Trophoblast cell (in vitro differentiated cells and primary cell): Measurements from ENCODE around the gene DAPK3. TPM values are rescaled to one million over a fixed set of nuclear protein-coding genes. Genes with fewer than 3 reads are reported as not detected.

Source experiments
- DNase-seq, 2 donors: peaks; one replicate each; pipeline ENCODE4 v3.0.0-alpha.2; 2016
- H2AFZ ChIP-seq: 2 replicates; pipeline ENCODE4 v1.6.1; 2013; ENCODE audit warnings: low read length, moderate library complexity, mild to moderate bottlenecking; ENCODE audit not compliant: insufficient read depth, poor library complexity
- H2AK5ac ChIP-seq: 2 replicates; pipeline ENCODE4 v1.6.1; 2013; ENCODE audit warnings: mild to moderate bottlenecking, low read length
- H2BK120ac ChIP-seq: 2 replicates; pipeline ENCODE4 v1.6.1; 2013; ENCODE audit warnings: low read length, mild to moderate bottlenecking, moderate library complexity; ENCODE audit not compliant: insufficient read depth, poor library complexity
- H2BK12ac ChIP-seq: 2 replicates; pipeline ENCODE4 v1.6.1; 2013; ENCODE audit warnings: mild to moderate bottlenecking, low read length, moderate library complexity
- H2BK5ac ChIP-seq: 2 replicates; pipeline ENCODE4 v1.6.1; 2013; ENCODE audit warnings: low read length, low read depth, moderate library complexity, mild to moderate bottlenecking; ENCODE audit not compliant: poor library complexity
- H3K14ac ChIP-seq: 2 replicates; pipeline ENCODE4 v1.6.1; 2013; ENCODE audit warnings: mild to moderate bottlenecking, low read length
- H3K18ac ChIP-seq: 2 replicates; pipeline ENCODE4 v1.6.1; 2013; ENCODE audit warnings: mild to moderate bottlenecking, low read length
- H3K23ac ChIP-seq: 2 replicates; pipeline ENCODE4 v1.6.1; 2013; ENCODE audit warnings: low read length
- H3K27ac ChIP-seq: 2 replicates; pipeline ENCODE4 v1.5.1; 2013; ENCODE audit warnings: low read depth, mild to moderate bottlenecking, inconsistent platforms, low read length, moderate library complexity
- H3K27me3 ChIP-seq: 2 replicates; pipeline ENCODE4 v1.6.1; 2013; ENCODE audit warnings: inconsistent platforms, mild to moderate bottlenecking, low read length, moderate library complexity; ENCODE audit not compliant: insufficient read depth
- H3K36me3 ChIP-seq, 2 experiments: 1 replicate in 1 of 2; 2 replicates in 1 of 2; pipeline ENCODE4 v1.6.1; 2013; ENCODE audit warnings: low read length in 2 of 2, mild to moderate bottlenecking in 2 of 2, moderate library complexity in 1 of 2; ENCODE audit not compliant: insufficient read depth in 2 of 2, control insufficient read depth in 1 of 2
- H3K4ac ChIP-seq: 2 replicates; pipeline ENCODE4 v1.6.1; 2013; ENCODE audit warnings: low read depth, mild to moderate bottlenecking, low read length, moderate library complexity
- H3K4me1 ChIP-seq, 2 experiments: 1 replicate in 1 of 2; 2 replicates in 1 of 2; pipeline ENCODE4 v1.6.1; 2013; ENCODE audit warnings: low read length in 2 of 2, mild to moderate bottlenecking in 2 of 2, moderate library complexity in 1 of 2; ENCODE audit not compliant: insufficient read depth in 2 of 2, control insufficient read depth in 1 of 2
- H3K4me2 ChIP-seq: 2 replicates; pipeline ENCODE4 v1.6.1; 2013; ENCODE audit warnings: inconsistent platforms, mild to moderate bottlenecking, low read length, moderate library complexity
- H3K4me3 ChIP-seq: 2 replicates; pipeline ENCODE4 v1.5.1; 2013; ENCODE audit warnings: mild to moderate bottlenecking, low read depth, low read length, inconsistent platforms
- H3K79me1 ChIP-seq: one replicate; pipeline ENCODE4 v1.6.1; 2013; ENCODE audit warnings: low read length
- H3K79me2 ChIP-seq: 2 replicates; pipeline ENCODE4 v1.6.1; 2013; ENCODE audit warnings: low read length, mild to moderate bottlenecking; ENCODE audit not compliant: control insufficient read depth, insufficient read depth, poor library complexity
- H3K9ac ChIP-seq: 2 replicates; pipeline ENCODE4 v1.6.1; 2013; ENCODE audit warnings: mild to moderate bottlenecking, low read length
- H3K9me3 ChIP-seq: 2 replicates; pipeline ENCODE4 v1.6.1; 2013; ENCODE audit warnings: low read depth, mild to moderate bottlenecking, control low read depth, inconsistent platforms, low read length; ENCODE audit not compliant: insufficient read depth
- H4K12ac ChIP-seq: 2 replicates; pipeline ENCODE4 v1.6.1; 2013; ENCODE audit warnings: low read depth, mild to moderate bottlenecking, low read length, moderate library complexity
- H4K8ac ChIP-seq: 2 replicates; pipeline ENCODE4 v1.6.1; 2013; ENCODE audit warnings: low read depth, mild to moderate bottlenecking, low read length, moderate library complexity
- H4K91ac ChIP-seq: one replicate; pipeline ENCODE4 v1.6.1; 2013; ENCODE audit warnings: low read depth, mild to moderate bottlenecking, low read length, moderate library complexity
- WGBS: extraction: QIAGEN DNeasy Blood & Tissue Kit; methylation state at CpG from one replicate; pipeline ENCODE4 v1.1.7; 2013; ENCODE audit warnings: missing lambda C conversion rate; ENCODE audit not compliant: insufficient read length, insufficient coverage; ENCODE audit errors: extremely low coverage; 5-methylcytosine and 5-hydroxymethylcytosine counted together
- polyA plus RNA-seq: library from polyadenylated mRNA; stranded (reverse); fragments of 200-250 nt; gene quantifications from 2 replicates; pipeline ENCODE4 v1.2.3, GENCODE V29; 2013

Gene DAPK3
- polyA plus RNA-seq: 151 and 155 TPM in 2 replicates

- DNase-seq: peak; percentile 99
- H2BK5ac ChIP-seq: peak within 1 kb of the TSS; percentile 98
- peak within 1 kb of the TSS; percentile 92 for H4K12ac ChIP-seq
- H3K4ac ChIP-seq: peak within 1 kb of the TSS; percentile 100
- H3K4me1 ChIP-seq: peaks cover 22 to 23% of the 10 kb centered on the region in 2 experiments
- H3K18ac ChIP-seq: peak within 1 kb of the TSS; percentile 98
- H3K14ac ChIP-seq: peak within 1 kb of the TSS; percentile 100
- H2AK5ac ChIP-seq: peak within 1 kb of the TSS; percentile 100
- peak within 1 kb of the TSS; percentile 75 for H2AFZ ChIP-seq
- WGBS: no CpG with 5 or more reads among the region's 73 CpGs
- peak within 1 kb of the TSS; percentile 95 for H4K8ac ChIP-seq
- H3K27ac ChIP-seq: peak within 1 kb of the TSS; percentile 98
- peak within 1 kb of the TSS; percentile 46 for H2BK12ac ChIP-seq
- H3K36me3 ChIP-seq: peaks cover 33 to 36% of the 10 kb centered on the region in 2 experiments
- peak within 1 kb of the TSS; percentile 99 for H3K9ac ChIP-seq
- peaks cover 2% of the 10 kb centered on the region for H3K9me3 ChIP-seq
- H4K91ac ChIP-seq: peak within 1 kb of the TSS; percentile 98
- H3K79me2 ChIP-seq: peaks cover 36% of the 10 kb centered on the region
- H3K79me1 ChIP-seq: peaks cover 27% of the 10 kb centered on the region
- no peaks in the 10 kb centered on the region for H3K27me3 ChIP-seq
- H3K4me3 ChIP-seq: peak within 1 kb of the TSS; percentile 97
- peak within 1 kb of the TSS; percentile 83 for H3K4me2 ChIP-seq
- H2BK120ac ChIP-seq: peak within 1 kb of the TSS; percentile 97
- H3K23ac ChIP-seq: no peak within 1 kb of the TSS
These were observed at the start of gene DAPK3 for GRCh38 chr19:3970808-3971598. Gene DAPK3, minus strand, starts transcription at chr19:3971099. Its CDS starts 1,364 bp downstream, at chr19:3969735.

- no peak overlapping the region for H3K14ac ChIP-seq
- no peak overlapping the region for H2BK120ac ChIP-seq
- H4K8ac ChIP-seq: no peak overlapping the region
- H4K91ac ChIP-seq: no peak overlapping the region
- H2AK5ac ChIP-seq: no peak overlapping the region
- H3K4me2 ChIP-seq: no peak overlapping the region
- no CpG with 5 or more reads among the region's 17 CpGs for WGBS
- peaks cover 16% of the 10 kb centered on the region for H3K79me1 ChIP-seq
- H2BK12ac ChIP-seq: no peak overlapping the region
- no peak overlapping the region for H2BK5ac ChIP-seq
- no peak overlapping the region for H3K27ac ChIP-seq
- peaks cover 3% of the 10 kb centered on the region for H3K9me3 ChIP-seq
- H3K27me3 ChIP-seq: no peaks in the 10 kb centered on the region
- H3K36me3 ChIP-seq: peaks cover 29 to 35% of the 10 kb centered on the region in 2 experiments
- no peak overlapping the region for H3K4me3 ChIP-seq
- peaks cover 11% of the 10 kb centered on the region for H3K79me2 ChIP-seq
- DNase-seq: no peak
- peaks cover 22 to 35% of the 10 kb centered on the region in 2 experiments for H3K4me1 ChIP-seq
- peak overlapping the region; percentile 55 for H3K4ac ChIP-seq
- no peak overlapping the region for H3K9ac ChIP-seq
- H3K23ac ChIP-seq: no peak overlapping the region
- no peak overlapping the region for H2AFZ ChIP-seq
- H3K18ac ChIP-seq: peak overlapping the region; percentile 19
- H4K12ac ChIP-seq: no peak overlapping the region
These were observed 48.7 kb upstream of the DAPK3 start for GRCh38 chr19:4019578-4019977.

- H3K27me3 ChIP-seq: no peaks in the 10 kb centered on the region
- H2BK12ac ChIP-seq: no peak overlapping the region
- H3K36me3 ChIP-seq: peaks cover 29 to 35% of the 10 kb centered on the region in 2 experiments
- H3K18ac ChIP-seq: peak overlapping the region; percentile 19
- no peak overlapping the region for H2BK5ac ChIP-seq
- H4K91ac ChIP-seq: no peak overlapping the region
- H2AFZ ChIP-seq: no peak overlapping the region
- H3K9ac ChIP-seq: no peak overlapping the region
- H3K79me1 ChIP-seq: peaks cover 16% of the 10 kb centered on the region
- no peak overlapping the region for H3K23ac ChIP-seq
- H3K4me2 ChIP-seq: no peak overlapping the region
- H3K14ac ChIP-seq: no peak overlapping the region
- WGBS: no CpG with 5 or more reads among the region's 19 CpGs
- H2BK120ac ChIP-seq: no peak overlapping the region
- no peak overlapping the region for H4K12ac ChIP-seq
- DNase-seq: no peak
- H3K79me2 ChIP-seq: peaks cover 11% of the 10 kb centered on the region
- H3K9me3 ChIP-seq: no peaks in the 10 kb centered on the region
- no peak overlapping the region for H3K27ac ChIP-seq
- no peak overlapping the region for H3K4me3 ChIP-seq
- H2AK5ac ChIP-seq: no peak overlapping the region
- H4K8ac ChIP-seq: no peak overlapping the region
- H3K4ac ChIP-seq: peak overlapping the region; percentile 55
- H3K4me1 ChIP-seq: peaks cover 28 to 39% of the 10 kb centered on the region in 2 experiments
These were observed 48.0 kb upstream of the DAPK3 start for GRCh38 chr19:4018775-4019504.

GRCh38 chr19:4018140-4018613 is 47.3 kb upstream of the DAPK3 start:
- Histone ChIP-seq H4K8ac (no peak overlapping the region), H3K4me3 (no peak overlapping the region)
- no CpG with 5 or more reads among the region's 22 CpGs for WGBS

More at GRCh38 chr19:4018140-4018613, 47.3 kb upstream of the DAPK3 start:
- H3K9ac ChIP-seq: peak overlapping the region; percentile 23
- H3K4ac ChIP-seq: no peak overlapping the region
- no peak overlapping the region for H4K91ac ChIP-seq
- peaks cover 33 to 37% of the 10 kb centered on the region in 2 experiments for H3K36me3 ChIP-seq
- H3K23ac ChIP-seq: no peak overlapping the region
- H2BK120ac ChIP-seq: no peak overlapping the region
- H2BK5ac ChIP-seq: no peak overlapping the region
- DNase-seq: no peak
- H3K9me3 ChIP-seq: no peaks in the 10 kb centered on the region
- no peak overlapping the region for H4K12ac ChIP-seq
- peaks cover 28 to 35% of the 10 kb centered on the region in 2 experiments for H3K4me1 ChIP-seq
- no peak overlapping the region for H3K18ac ChIP-seq
- H2AFZ ChIP-seq: no peak overlapping the region
- H3K79me1 ChIP-seq: peaks cover 16% of the 10 kb centered on the region
- no peaks in the 10 kb centered on the region for H3K27me3 ChIP-seq
- H3K14ac ChIP-seq: no peak overlapping the region
- no peak overlapping the region for H3K4me2 ChIP-seq
- H2AK5ac ChIP-seq: no peak overlapping the region
- H2BK12ac ChIP-seq: no peak overlapping the region
- peaks cover 11% of the 10 kb centered on the region for H3K79me2 ChIP-seq
- no peak overlapping the region for H3K27ac ChIP-seq
